Measurements from ENCODE around the gene RETN. TPM values are rescaled to one million over a fixed set of nuclear protein-coding genes. Genes with fewer than 3 reads are reported as not detected.

Gene RETN
- total and polyA plus RNA-seq, 2 experiments from 2014 or later = not detected

GRCh38 chr19:7682175-7682855 is 13.5 kb downstream of the RETN start:
- H3K4me2 ChIP-seq (ENCODE audit: unreplicated experiment) = peak overlapping the region; percentile 99
- no peaks in the 10 kb centered on the region for H4K20me1 ChIP-seq (ENCODE audit: insufficient read depth)
- H3F3A ChIP-seq (ENCODE audit: insufficient read depth) = no peaks in the 10 kb centered on the region
- H3K36me3 ChIP-seq (ENCODE audit: low read depth) = 0 out of 2 replicates have a peak, but pooled peaks cover 3% of the 10 kb centered on the region
- H3K4me1 ChIP-seq (ENCODE audit: insufficient read depth) = no peaks in the 10 kb centered on the region
- DNase-seq = peak; percentile 18
- no peak overlapping the region for H3K27ac ChIP-seq
- in situ Hi-C loops (cut with MboI) = no loop called here
- H3K4me3 ChIP-seq = peak overlapping the region; percentile 83
- peak overlapping the region; percentile 93 for H2AFZ ChIP-seq
- peaks cover 5% of the 10 kb centered on the region; the same call in 1 of the 2 replicates for H3K27me3 ChIP-seq (replicated peaks; ENCODE audit: insufficient read depth)
- H3K9ac ChIP-seq = peak overlapping the region; percentile 90; the same call in 1 of the 2 replicates
- peaks cover 18% of the 10 kb centered on the region for H3K79me2 ChIP-seq (ENCODE audit: insufficient read depth)
- H3K9me3 ChIP-seq (ENCODE audit: low read depth) = no peaks in the 10 kb centered on the region
- WGBS, 2 experiments (ENCODE audit: low coverage in 1 of 2, low lambda C conversion rate in 2 of 2, missing lambda C conversion rate in 2 of 2) = 74 to 79% methylated on average over 45 to 74 of the region's 74 CpGs
- TF ChIP-seq EZH2phosphoT487 (IDR thresholded peaks at IDR 0.05; ENCODE audit: insufficient read depth, low read depth) (no peak), EZH2 (IDR thresholded peaks at IDR 0.05; ENCODE audit: insufficient read depth, poor library complexity, severe bottlenecking) (no peak)
- H3K9me2 ChIP-seq (ENCODE audit: insufficient read depth) = no peaks in the 10 kb centered on the region

GRCh38 chr19:7685546-7686445 is 16.9 kb downstream of the RETN start:
- H2AFZ ChIP-seq = no peak overlapping the region
- DNase-seq = no peak
- H3K27ac ChIP-seq = no peak overlapping the region
- H4K20me1 ChIP-seq (ENCODE audit: insufficient read depth) = no peaks in the 10 kb centered on the region
- H3K27me3 ChIP-seq (replicated peaks; ENCODE audit: insufficient read depth) = no peaks in the 10 kb centered on the region
- no peaks in the 10 kb centered on the region for H3K4me1 ChIP-seq (ENCODE audit: insufficient read depth)
- no peak overlapping the region for H3K4me3 ChIP-seq
- WGBS, 2 experiments (ENCODE audit: low coverage in 1 of 2, low lambda C conversion rate in 2 of 2, missing lambda C conversion rate in 2 of 2) = 42 to 43% methylated on average over 18 to 19 of the region's 19 CpGs
- H3F3A ChIP-seq (ENCODE audit: insufficient read depth) = no peaks in the 10 kb centered on the region
- in situ Hi-C loops (cut with MboI) = no loop called here
- no peaks in the 10 kb centered on the region for H3K9me2 ChIP-seq (ENCODE audit: insufficient read depth)
- no peak overlapping the region for H3K4me2 ChIP-seq (ENCODE audit: unreplicated experiment)
- H3K36me3 ChIP-seq (ENCODE audit: low read depth) = 0 out of 2 replicates have a peak, but pooled peaks cover 3% of the 10 kb centered on the region
- no peak overlapping the region for H3K9ac ChIP-seq
- TF ChIP-seq EZH2 (IDR thresholded peaks at IDR 0.05; ENCODE audit: insufficient read depth, poor library complexity, severe bottlenecking) = no peak
- TF ChIP-seq EZH2phosphoT487 (IDR thresholded peaks at IDR 0.05; ENCODE audit: insufficient read depth, low read depth) = no peak
- no peaks in the 10 kb centered on the region for H3K9me3 ChIP-seq (ENCODE audit: low read depth)
- peaks cover 16% of the 10 kb centered on the region for H3K79me2 ChIP-seq (ENCODE audit: insufficient read depth)

GRCh38 chr19:7687177-7687576 is 18.3 kb downstream of the RETN start:
- no peak overlapping the region for H3K4me3 ChIP-seq
- H3K36me3 ChIP-seq (ENCODE audit: low read depth) = 0 out of 2 replicates have a peak, but pooled peaks cover 3% of the 10 kb centered on the region
- peaks cover 3% of the 10 kb centered on the region for H3K79me2 ChIP-seq (ENCODE audit: insufficient read depth)
- H3F3A ChIP-seq (ENCODE audit: insufficient read depth) = no peaks in the 10 kb centered on the region
- no peak overlapping the region for H3K9ac ChIP-seq
- no peak overlapping the region for H3K4me2 ChIP-seq (ENCODE audit: unreplicated experiment)
- WGBS, 2 experiments (ENCODE audit: low coverage in 1 of 2, low lambda C conversion rate in 2 of 2, missing lambda C conversion rate in 2 of 2) = 93 to 96% methylated on average over 10 to 12 of the region's 12 CpGs
- H3K9me3 ChIP-seq (ENCODE audit: low read depth) = no peaks in the 10 kb centered on the region
- TF ChIP-seq EZH2 (IDR thresholded peaks at IDR 0.05; ENCODE audit: insufficient read depth, poor library complexity, severe bottlenecking) (no peak), EZH2phosphoT487 (IDR thresholded peaks at IDR 0.05; ENCODE audit: insufficient read depth, low read depth) (no peak)
- H3K27ac ChIP-seq = no peak overlapping the region
- H3K9me2 ChIP-seq (ENCODE audit: insufficient read depth) = no peaks in the 10 kb centered on the region
- no peaks in the 10 kb centered on the region for H3K27me3 ChIP-seq (replicated peaks; ENCODE audit: insufficient read depth)
- in situ Hi-C loops (cut with MboI) = no loop called here
- no peak overlapping the region for H2AFZ ChIP-seq
- no peaks in the 10 kb centered on the region for H3K4me1 ChIP-seq (ENCODE audit: insufficient read depth)
- H4K20me1 ChIP-seq (ENCODE audit: insufficient read depth) = no peaks in the 10 kb centered on the region
- no peak for DNase-seq

GRCh38 chr19:7689165-7689564 is 20.3 kb downstream of the RETN start:
- in situ Hi-C loops (cut with MboI) = no loop called here
- H3K27ac ChIP-seq = no peak overlapping the region
- 19 to 21% methylated on average over 16 to 19 of the region's 23 CpGs for WGBS, 2 experiments (ENCODE audit: low coverage in 1 of 2, low lambda C conversion rate in 2 of 2, missing lambda C conversion rate in 2 of 2)

More at GRCh38 chr19:7689165-7689564, 20.3 kb downstream of the RETN start:
- Histone ChIP-seq H3K9ac (no peak overlapping the region), H3K9me3 (ENCODE audit: low read depth) (no peaks in the 10 kb centered on the region), H4K20me1 (ENCODE audit: insufficient read depth) (no peaks in the 10 kb centered on the region), H3K4me3 (no peak overlapping the region), H3K36me3 (ENCODE audit: low read depth) (no peaks in the 10 kb centered on the region), H2AFZ (no peak overlapping the region), H3K4me2 (ENCODE audit: unreplicated experiment) (no peak overlapping the region), H3F3A (ENCODE audit: insufficient read depth) (no peaks in the 10 kb centered on the region), H3K27me3 (replicated peaks; ENCODE audit: insufficient read depth) (no peaks in the 10 kb centered on the region), H3K4me1 (ENCODE audit: insufficient read depth) (no peaks in the 10 kb centered on the region), H3K79me2 (ENCODE audit: insufficient read depth) (no peaks in the 10 kb centered on the region), H3K9me2 (ENCODE audit: insufficient read depth) (no peaks in the 10 kb centered on the region)
- no peak for DNase-seq
- TF ChIP-seq EZH2 (IDR thresholded peaks at IDR 0.05; ENCODE audit: insufficient read depth, poor library complexity, severe bottlenecking) (no peak), EZH2phosphoT487 (IDR thresholded peaks at IDR 0.05; ENCODE audit: insufficient read depth, low read depth) (no peak)
